Effector CD8-positive, alpha-beta T cell (primary cell): Measurements from ENCODE around the gene ELAPOR1.
"Not testable (repeated sequence)": the region's sequence is repeated elsewhere in the genome, so short reads cannot be mapped to it uniquely, and the experiment has no call there.

Experiments
- DNase-seq: peaks from one replicate; lab custom pipeline; 2025; lab: John Stamatoyannopoulos, UW

ELAPOR1 gene

GRCh38 chr1:109138358-109138757 lies 24.4 kb downstream of the ELAPOR1 start:
- no peak for DNase-seq

DNA sequence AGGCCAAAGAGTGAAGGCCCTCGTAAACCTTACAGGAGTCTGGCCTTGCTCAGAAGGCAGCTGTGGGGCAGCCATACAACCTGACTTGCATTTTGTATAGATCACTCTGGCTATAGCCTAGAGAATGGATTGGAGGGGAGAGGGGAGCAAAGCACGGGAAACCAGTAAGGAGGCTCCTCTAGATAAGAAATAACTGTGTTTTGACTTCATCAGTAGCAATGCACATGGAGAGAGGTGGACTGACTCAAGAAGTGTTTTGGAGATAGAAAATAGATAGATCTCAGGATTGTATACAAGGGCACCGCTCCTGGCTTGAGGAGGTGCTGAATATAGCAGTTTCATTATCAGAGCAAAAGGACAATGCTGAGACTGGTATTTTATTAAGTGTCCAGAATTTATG lies 26.5 kb downstream of the ELAPOR1 start:
- DNase-seq = no peak

GRCh38 chr1:109142260-109142659 lies 28.3 kb downstream of the ELAPOR1 start:
- no peak for DNase-seq

DNA sequence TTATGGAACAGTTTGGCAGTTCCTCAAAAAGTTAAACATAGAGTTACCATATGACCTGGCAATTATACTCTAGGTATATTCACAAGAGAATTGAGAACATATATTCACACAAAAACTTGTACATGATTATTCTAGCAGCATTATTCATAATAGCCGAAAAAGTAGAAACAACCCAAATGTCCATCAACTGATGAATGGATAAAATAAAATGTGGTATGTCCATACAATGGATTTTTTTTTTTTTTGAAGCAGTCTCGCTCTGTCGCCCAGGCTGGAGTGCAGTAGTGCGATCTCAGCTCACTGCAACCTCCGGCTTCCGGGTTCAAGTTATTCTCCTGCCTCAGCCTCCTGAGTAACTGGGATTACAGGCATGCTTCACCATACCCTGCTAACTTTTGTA lies 28.8 kb downstream of the ELAPOR1 start:
- not testable (repeated sequence) for DNase-seq

- DNase-seq = no peak
Observed at GRCh38 chr1:109148987-109149561, 35.2 kb downstream of the ELAPOR1 start.

DNA sequence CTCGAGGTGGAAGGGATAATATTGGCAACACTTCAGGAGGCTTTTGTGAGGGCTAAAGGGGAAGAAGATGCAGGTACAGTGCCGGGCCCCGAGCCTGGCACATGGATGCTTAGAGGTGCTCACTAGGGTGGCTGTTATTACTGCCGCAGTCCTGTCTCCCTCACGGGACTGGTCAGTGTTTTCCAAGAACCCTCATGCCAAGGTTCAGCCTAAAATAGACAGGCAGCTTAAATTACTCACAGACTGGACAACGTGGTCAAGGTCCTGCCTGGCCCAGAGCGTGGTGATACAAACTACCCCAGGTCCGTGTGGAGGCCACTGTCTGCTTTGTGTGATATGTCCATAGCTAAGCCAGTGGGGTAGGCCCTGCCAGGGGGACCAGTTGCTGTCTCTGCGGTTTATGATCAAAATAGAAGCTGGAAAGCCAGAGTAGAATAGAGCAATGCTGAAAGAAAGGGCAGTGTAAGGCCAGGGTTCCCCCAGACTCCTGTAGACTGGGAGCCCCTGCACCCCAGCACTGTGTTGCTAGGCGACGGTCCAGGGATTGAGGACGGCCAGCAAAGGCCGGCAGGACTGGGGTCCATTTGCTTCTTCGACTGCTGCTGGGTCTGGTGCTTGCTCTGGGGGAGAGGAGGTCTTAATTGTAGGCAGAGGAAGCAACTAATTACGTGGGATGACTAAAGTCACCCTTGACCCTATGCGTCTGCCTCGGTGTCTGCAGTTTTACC lies 36.1 kb downstream of the ELAPOR1 start:
- no peak for DNase-seq

- DNase-seq = no peak
Observed at GRCh38 chr1:109151146-109151990, 37.5 kb downstream of the ELAPOR1 start.

DNA sequence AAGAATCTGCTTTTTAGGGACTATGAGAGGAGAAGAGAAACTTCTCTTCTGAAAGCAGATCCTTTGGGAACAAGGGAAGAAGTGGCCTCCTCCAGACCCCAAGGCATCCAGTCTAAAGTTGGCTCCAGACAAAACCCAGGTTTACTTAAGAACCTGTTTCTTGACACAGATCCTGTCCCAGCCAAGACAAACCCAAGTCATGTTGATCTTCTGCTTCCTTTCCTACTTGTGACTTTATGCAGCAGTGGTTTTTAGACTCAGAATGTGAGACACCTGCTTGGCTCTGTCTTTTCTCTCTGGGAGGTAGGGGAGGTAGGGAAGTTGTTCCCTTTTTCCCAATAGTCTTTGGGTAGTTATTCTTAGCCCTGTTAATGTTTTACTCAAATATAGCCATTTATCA lies 38.3 kb downstream of the ELAPOR1 start:
- no peak for DNase-seq

- no peak for DNase-seq
Observed at GRCh38 chr1:109156916-109157385, 43.0 kb downstream of the ELAPOR1 start.

DNA sequence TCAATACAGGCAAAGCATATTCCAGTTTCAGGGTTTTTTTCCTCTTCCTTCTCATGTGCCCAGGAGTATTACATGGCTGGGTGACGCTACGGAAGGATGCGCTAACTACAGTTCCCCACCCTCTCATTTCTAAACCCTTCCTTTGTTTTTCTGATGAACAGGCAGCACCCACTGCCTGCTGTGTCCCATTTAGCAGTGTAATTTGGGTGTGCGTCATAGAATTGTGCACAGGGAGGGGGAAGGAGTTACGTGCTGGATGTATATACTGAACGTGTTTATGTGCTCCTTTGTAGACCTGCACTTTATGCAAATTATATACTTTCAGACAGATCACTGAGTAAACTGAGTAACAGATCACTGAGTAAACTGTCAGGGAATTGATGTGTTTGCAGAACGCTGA lies 44.5 kb downstream of the ELAPOR1 start:
- DNase-seq = no peak

DNA sequence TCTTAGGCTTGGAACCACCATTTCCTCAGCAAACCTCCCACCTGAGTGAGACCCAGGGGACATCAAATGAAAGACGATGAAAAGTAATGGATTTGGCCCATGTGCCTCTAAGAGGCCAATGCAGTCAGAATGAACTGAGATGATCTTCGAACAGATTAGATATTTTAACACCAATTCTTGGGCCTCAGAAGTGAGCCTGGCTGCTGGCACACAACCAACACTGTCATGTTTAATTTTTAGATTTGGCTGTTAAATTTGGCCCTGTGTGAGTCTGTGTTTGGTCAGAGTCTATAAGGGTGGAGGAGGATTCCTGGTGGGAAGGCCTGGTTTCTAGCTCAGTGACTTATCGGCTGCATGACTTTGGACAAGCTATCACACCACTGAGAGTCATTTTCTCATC lies 45.4 kb downstream of the ELAPOR1 start:
- no peak for DNase-seq

- DNase-seq = no peak
Observed at GRCh38 chr1:109160071-109160840, 46.3 kb downstream of the ELAPOR1 start.

GRCh38 chr1:109161858-109162606 lies 48.1 kb downstream of the ELAPOR1 start:
- no peak for DNase-seq

DNA sequence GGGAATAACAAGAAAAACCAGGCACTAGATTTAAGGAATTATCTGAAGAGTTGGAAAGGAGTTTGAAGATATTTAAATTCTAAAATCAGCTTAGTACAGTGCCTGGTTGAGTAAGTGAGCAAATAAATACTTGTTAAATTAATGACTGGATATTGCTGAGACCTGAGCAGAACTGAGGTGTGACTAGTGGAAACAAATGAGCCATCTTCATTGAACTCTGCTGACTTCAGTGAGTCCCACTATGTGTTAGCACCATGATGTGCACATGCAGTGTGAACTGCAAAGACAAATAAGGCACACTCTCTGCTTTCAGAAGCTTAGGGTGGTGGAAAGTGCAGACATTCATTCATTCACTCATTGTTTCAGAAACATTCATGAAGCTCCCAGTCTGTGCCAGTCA lies 48.7 kb downstream of the ELAPOR1 start:
- DNase-seq = no peak

DNA sequence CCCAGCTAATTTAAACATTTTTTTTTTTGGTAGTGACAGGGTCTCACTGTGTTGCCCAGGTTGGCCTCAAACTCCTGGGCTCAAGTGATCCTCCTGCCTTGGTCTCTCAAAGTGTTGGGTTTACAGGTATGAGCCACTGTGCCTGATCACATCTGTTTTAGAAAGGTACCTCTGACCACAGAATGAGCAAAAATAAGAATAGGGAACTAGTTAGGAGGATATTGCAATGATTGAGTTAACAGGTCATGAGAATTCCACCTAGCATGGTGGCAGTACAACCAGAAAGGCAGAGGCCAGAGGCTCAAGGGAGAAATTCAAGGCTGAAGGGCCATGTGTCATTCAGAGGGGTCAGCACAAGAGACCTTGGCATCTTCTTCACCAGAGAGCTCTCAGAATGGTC lies 49.6 kb downstream of the ELAPOR1 start:
- no peak for DNase-seq
